Stimulated activated CD4-positive, alpha-beta T cell treated with anti-CD3 and anti-CD28 coated beads, Interleukin-4, amount 100 ng/mL, for 24 hours (primary cell): ENCODE measurements around the gene ZNF92.
"Not testable (repeated sequence)": the region's sequence is repeated elsewhere in the genome, so short reads cannot be mapped to it uniquely, and the experiment has no call there.

Experiments used
- DNase-seq: peaks from one replicate; pipeline ENCODE4 v3.0.0-alpha.2; 2020

The ZNF92 gene

DNA sequence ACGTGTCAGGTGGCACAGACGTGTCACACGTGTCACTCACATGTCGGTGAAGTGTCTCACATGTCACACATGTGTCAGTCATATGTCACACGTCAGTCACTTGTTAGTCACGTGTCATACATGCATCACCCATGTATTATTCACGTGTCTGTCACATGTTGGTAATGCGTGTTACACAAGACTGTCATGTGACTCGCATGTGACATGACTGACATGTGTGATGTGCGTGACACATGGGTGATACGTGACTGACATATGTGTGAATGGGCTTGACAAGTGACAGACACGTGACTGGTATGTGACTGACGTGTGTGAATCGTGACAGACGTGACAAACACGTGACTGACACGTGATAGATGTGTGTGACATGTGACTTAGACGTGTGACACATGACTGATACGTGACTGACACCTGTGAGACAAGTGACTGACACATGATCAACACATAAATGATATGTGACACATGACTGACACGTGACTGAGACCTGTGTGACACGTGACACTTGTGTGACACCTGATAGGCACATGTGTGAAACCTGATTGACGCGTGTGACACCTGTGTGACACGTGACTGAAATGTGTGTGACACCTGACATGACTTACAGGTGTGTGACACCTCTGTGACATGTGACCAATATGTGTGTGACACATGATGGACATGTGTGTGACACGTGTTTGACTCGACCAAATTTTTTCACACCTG, 56.1 kb downstream of the ZNF92 start:
- no peak for DNase-seq

GRCh38 chr7:65430344-65431186, 56.9 kb downstream of the ZNF92 start:
- no peak for DNase-seq

DNA sequence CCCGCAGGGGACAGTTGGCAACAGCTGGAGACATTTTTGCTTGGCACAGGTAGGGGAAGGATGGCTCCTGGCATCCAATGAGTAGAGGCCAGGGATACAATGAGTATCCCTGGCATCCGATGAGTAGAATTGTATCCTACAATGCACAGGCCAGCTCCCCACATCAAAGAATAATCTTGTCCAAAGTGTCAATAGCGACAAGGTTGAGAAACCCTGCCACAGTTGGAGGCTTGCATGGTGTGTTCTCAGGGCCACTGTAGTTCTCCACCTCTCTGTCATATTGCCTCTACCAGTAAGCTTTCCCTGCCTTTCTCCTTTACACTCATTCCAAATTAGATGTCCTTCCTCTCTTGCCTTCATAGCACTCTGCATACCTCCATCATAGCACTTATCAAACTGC, 60.7 kb downstream of the ZNF92 start:
- no peak for DNase-seq

- DNase-seq = no peak
Measured at GRCh38 chr7:65436163-65436562, 62.5 kb downstream of the ZNF92 start.

- DNase-seq = no peak
Measured at GRCh38 chr7:65438598-65438997, 64.9 kb downstream of the ZNF92 start.

GRCh38 chr7:65441010-65441409, 67.4 kb downstream of the ZNF92 start:
- no peak for DNase-seq

GRCh38 chr7:65444205-65444842, 70.7 kb downstream of the ZNF92 start:
- DNase-seq = no peak

GRCh38 chr7:65444899-65445823, 71.5 kb downstream of the ZNF92 start:
- no peak for DNase-seq

DNA sequence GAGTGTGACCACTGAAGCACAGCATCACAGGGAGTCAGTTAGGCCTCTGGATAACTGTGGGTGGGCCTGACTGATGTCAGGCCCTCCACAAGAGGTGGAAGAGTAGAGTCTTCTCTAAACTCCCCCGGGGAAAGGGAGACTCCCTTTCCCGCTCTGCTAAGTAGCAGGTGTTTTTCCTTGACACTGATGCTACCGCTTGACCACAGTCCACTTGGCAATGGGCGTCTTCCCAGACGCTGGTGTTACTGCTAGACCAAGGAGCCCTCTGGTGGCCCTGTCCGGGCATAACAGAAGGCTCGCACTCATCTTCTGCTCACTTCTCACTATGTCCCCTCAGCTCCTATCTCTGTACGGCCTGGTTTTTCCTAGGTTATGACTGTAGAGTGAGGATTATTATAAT, 73.4 kb downstream of the ZNF92 start:
- not testable (repeated sequence) for DNase-seq

- no peak for DNase-seq
Measured at GRCh38 chr7:65448816-65449504, 75.3 kb downstream of the ZNF92 start.

GRCh38 chr7:65449505-65449852, 75.8 kb downstream of the ZNF92 start:
- DNase-seq = no peak
